Activated naive CD4-positive, alpha-beta T cell treated with anti-CD3 and anti-CD28 coated beads, Interleukin-2, amount 50 U/mL, for 72 hours (primary cell): Measurements from ENCODE around the gene PEX11B. TPM values are rescaled to one million over a fixed set of nuclear protein-coding genes. Genes with fewer than 3 reads are reported as not detected.
"Not testable (repeated sequence)": the region's sequence is repeated elsewhere in the genome, so short reads cannot be mapped to it uniquely, and the experiment has no call there.

Experiments
- ATAC-seq, 2 donors: fragments of 150-1000 bp; cut with Tn5 transposase; 2 replicates each; pipeline ENCODE4 v1.10.0; 2021; ENCODE audit warnings: mild to moderate bottlenecking in 2 of 2, moderate library complexity in 2 of 2
- DNase-seq, 2 donors: peaks; one replicate each; pipeline ENCODE4 v3.0.0; 2021 to 2022; ENCODE audit warnings: low spot score in 2 of 2
- H3K27ac Mint-ChIP-seq, 2 donors: one replicate each; pipeline ENCODE4 v1.8.0; 2022; ENCODE audit warnings: mild to moderate bottlenecking in 2 of 2, mixed read lengths in 2 of 2
- H3K36me3 Mint-ChIP-seq, 2 donors: one replicate each; pipeline ENCODE4 v1.8.0; 2022; ENCODE audit warnings: mixed read lengths in 2 of 2
- H3K9me3 Mint-ChIP-seq, 2 donors: one replicate each; pipeline ENCODE4 v1.8.0; 2022; ENCODE audit warnings: mixed read lengths in 2 of 2
- total RNA-seq, 2 donors: library from RNA; stranded (reverse); gene quantifications; one replicate each; pipeline ENCODE4 v1.2.3, GENCODE V29; 2022

The PEX11B gene
- total RNA-seq, 2 donors from 2014 or later = 17.9 to 36.1 TPM

DNA sequence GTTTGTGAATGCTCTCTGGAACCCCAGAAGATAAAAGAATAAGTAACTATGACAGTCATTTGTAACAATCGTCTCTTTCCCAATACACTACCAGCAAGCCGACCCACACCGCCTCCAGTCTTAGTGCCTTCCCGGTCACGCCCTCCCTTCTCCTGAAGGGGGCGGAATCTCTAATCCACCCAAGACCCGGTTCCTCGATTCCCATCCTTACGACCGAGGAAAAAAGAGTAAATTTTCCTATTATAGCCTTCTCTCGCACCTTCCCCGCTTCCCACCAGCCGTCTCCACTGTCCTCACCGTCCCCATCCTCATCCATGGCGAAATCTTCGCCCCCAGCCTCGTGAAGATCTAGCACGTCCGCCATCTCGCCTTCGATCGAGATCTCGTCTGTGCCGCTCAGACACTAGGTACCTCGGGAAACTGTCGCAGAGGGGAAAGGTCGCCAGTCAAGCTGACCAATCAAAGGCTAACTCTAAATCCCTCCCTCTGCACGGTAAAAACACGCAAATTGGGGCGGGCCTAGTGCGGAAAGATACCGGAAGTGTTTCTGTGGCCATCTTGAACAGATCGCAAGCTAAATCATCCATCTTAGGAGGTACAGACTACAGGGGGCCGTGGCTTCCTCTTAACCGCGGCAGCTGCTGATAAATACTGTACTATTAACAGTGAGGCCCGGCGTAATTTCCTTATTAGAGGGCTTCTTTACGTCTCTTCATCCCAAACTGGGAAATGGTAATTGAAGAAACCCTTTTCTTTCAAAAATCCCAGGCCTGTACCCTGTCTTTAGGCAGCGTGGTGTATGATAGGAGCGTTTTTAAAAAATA, 8.8 kb upstream of the PEX11B start, which contains the start of gene RBM8A:
TSS of gene RBM8A (minus strand) at position 422 of the 824 bp plus-strand sequence. CDS start at position 364, 58 bp downstream.
- DNase-seq = peak; percentile 89 to 93
- Mint-ChIP-seq H3K36me3 (peaks cover 0 to 13% of the 10 kb centered on the region in 2 donors), H3K27ac (peak within 1 kb of the TSS in 1 of 2 donors; percentile 92), H3K9me3 (no peaks in the 10 kb centered on the region)
- ATAC-seq = peak; percentile 95 to 97

DNA sequence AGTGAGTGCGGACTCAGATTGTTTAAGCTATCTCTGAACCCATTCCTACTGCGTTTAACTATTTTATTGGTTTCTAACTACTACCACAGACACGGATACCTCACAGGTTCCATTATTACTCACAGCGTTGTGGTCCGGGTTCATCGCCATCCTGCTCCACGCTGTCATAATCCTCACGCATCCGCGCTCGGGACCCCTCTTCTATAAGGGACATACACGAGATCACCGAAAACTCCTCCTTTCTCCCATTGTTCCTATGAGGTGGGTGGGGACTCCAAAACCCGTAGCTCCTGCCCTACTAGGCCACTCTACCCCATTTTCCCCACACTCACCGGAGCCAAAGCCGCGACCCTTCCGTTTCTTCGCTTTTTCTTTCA, 8.2 kb upstream of the PEX11B start:
- peaks cover 0 to 13% of the 10 kb centered on the region in 2 donors for H3K36me3 Mint-ChIP-seq
- no peaks in the 10 kb centered on the region for H3K9me3 Mint-ChIP-seq
- no peak overlapping the region for H3K27ac Mint-ChIP-seq
- DNase-seq (peak; percentile 47 to 68), ATAC-seq (peak; percentile 61 to 72)

DNA sequence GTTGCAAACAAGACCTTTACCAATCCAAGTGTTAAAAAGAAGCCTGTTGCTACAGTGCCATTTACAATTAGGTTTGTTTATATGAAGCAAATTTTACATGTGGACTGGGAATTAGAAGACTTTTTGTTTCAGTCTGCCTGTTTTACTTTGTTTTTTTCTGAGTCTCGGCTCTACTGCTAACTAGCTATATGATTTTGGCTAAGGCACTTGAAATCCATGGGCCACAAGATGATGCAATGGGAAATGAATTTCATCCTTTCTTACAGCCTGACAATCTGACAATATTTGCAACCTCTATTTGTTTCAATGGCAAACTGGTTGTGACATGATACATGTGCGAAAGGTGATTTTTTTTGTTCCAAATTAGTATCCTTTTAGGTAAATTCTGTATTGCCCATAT, 3.7 kb upstream of the PEX11B start:
- H3K9me3 Mint-ChIP-seq = no peaks in the 10 kb centered on the region
- peaks cover 7 to 11% of the 10 kb centered on the region in 2 donors for H3K36me3 Mint-ChIP-seq
- DNase-seq = no peak
- ATAC-seq = no peak
- no peak overlapping the region for H3K27ac Mint-ChIP-seq

DNA sequence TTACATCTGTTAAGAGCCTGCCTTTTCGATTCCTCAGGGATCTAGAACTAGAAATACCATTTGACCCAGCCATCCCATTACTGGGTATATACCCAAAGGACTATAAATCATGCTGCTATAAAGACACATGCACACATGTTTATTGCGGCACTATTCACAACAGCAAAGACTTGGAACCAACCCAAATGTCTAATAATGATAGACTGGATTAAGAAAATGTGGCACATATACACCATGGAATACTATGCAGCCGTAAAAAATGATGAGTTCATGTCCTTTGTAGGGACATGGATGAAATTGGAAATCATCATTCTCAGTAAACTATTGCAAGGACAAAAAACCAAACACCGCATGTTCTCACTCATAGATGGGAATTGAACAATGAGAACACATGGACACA, 1.8 kb upstream of the PEX11B start:
- not testable (repeated sequence) for DNase-seq, ATAC-seq, H3K9me3 Mint-ChIP-seq
- peaks cover 16 to 22% of the 10 kb centered on the region in 2 donors for H3K36me3 Mint-ChIP-seq
- peak overlapping the region; percentile 46 to 90 for H3K27ac Mint-ChIP-seq

DNA sequence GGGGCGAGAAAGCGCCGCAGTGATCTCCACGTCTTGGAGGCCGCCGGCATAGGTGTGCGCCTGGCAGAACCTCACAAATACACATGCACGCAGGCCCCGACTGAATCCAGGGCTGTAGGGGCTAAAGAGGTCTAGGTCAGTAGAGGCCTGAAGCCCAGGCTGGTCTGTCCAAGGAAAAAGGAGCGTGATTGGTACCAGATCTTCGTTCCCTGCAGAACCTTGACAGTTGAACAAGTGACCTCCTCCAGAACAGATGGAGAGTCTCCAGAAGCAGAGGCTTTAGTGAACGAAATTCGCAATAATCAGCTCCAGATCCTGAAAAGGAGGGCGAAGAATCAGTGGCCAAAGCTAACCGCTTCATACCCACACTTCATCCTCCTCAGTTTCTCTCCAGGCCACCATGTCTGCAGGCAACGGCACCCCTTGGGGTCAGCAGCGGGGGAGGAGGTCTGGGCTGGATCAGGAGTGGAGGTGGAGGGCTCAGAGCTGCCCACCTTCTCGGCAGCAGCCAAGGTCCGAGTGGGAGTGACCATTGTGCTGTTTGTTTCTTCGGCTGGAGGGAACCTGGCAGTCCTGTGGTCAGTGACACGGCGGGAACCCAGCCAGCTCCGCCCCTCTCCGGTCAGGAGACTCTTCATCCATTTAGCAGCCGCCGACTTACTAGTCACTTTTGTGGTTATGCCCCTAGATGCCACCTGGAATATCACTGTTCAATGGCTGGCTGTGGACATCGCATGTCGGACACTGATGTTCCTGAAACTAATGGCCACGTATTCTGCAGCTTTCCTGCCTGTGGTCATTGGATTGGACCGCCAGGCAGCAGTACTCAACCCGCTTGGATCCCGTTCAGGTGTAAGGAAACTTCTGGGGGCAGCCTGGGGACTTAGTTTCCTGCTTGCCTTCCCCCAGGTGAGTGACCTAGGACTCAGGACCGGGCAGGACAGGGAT, 749 bp upstream of the PEX11B start:
- H3K27ac Mint-ChIP-seq = peak overlapping the region; percentile 90 to 97
- peaks cover 16 to 22% of the 10 kb centered on the region in 2 donors for H3K36me3 Mint-ChIP-seq
- peak; percentile 34 to 41 for ATAC-seq
- no peaks in the 10 kb centered on the region for H3K9me3 Mint-ChIP-seq
- peak in 1 of 2 donors; percentile 68 for DNase-seq

DNA sequence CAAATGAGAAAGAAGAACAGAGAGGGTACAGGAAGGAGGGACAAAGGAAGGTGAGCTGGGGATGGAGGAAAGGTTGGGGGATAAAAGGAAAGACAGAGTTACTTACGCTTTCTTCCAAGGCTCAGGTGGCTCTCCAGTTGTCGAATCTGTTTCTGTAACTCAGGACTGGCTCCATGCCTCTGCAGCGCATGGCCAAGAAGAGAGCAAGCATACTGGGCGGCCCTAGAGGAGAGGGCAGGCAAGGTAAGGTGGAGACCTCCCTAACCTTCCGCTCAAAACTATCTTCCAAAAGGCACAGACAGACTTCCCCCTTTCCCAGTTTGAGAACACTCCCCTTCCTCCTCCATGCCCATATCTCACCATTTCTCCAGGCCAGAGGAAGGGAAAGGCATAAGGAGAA, 922 bp downstream of the PEX11B start:
- Mint-ChIP-seq H3K36me3 (peaks cover 15 to 16% of the 10 kb centered on the region in 2 donors), H3K27ac (peak overlapping the region; percentile 90)

DNA sequence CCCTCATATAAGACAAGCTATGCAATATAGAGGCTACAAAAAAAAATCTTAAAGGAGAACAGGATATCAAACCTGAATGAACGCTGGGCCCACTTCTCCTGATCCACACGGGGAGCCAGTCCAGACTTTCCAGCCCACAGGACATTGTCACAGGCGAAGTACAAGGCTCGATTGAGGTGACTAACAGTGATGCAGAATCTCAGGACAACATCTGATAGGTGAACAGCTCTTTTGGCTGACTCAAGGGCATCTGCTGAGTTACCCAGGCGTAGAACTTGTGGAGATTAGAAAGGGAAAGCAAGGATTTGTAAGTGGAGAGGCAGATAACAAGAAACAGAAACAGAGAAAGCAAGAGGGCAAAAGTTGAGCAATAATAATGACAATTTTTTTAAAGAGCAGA, 1.8 kb downstream of the PEX11B start:
- DNase-seq (no peak), ATAC-seq (no peak)
- peak overlapping the region in 1 of 2 donors; percentile 90 for H3K27ac Mint-ChIP-seq
- no peaks in the 10 kb centered on the region for H3K9me3 Mint-ChIP-seq
- H3K36me3 Mint-ChIP-seq = peaks cover 15 to 16% of the 10 kb centered on the region in 2 donors

More for the DNA sequence above, 922 bp downstream of the PEX11B start:
- H3K9me3 Mint-ChIP-seq = no peaks in the 10 kb centered on the region
- DNase-seq = no peak
- ATAC-seq = no peak

DNA sequence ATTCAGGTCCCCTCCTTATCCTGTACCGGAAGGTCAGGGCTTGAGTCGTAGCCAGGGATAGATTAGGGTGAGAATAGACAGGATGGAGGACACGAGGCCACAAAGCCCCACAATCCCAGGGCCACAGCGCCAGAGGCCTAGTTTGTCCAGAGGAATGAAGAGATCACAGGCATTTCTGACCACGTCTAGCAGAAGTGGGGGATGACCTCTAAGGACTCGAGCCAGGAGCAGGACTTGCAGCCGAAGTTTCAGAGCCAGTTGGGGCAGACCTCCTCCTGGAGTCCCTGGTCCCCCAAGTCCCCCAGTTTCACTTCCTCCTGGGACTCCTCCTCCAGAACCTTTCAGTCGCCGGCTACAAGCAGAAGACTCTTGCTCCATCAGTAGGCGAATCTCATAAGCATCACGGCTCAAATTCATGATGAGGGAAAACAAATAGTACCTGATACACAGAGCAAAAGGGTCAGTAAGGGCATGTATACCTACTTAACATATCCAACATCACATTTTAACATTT, 6.3 kb downstream of the PEX11B start:
- ATAC-seq (no peak), DNase-seq (peak in 1 of 2 donors; percentile 44)
- peaks cover 5 to 15% of the 10 kb centered on the region in 2 donors for H3K36me3 Mint-ChIP-seq
- H3K27ac Mint-ChIP-seq = peak overlapping the region in 1 of 2 donors; percentile 50
- no peaks in the 10 kb centered on the region for H3K9me3 Mint-ChIP-seq

DNA sequence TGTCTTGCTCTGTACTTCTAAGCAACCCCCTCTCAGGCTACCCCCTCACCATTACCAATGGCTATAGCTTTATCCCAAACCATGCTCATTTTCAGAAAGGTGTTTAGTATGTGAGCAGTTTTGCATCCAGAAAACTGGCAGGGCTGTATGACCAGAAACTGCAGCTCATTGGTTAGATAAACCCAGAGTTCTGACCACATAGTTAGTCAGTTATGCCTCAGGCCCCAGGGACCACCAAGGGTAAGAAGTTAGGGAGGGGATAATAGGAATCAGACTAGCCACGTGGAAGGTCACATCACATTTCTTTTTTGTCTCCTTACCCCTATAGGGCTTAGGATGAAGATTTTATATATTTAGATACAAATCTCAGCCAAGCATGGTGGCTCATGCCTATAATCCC, 9.9 kb downstream of the PEX11B start:
- peak in 1 of 2 donors; percentile 0 for DNase-seq
- Mint-ChIP-seq H3K27ac (peak overlapping the region in 1 of 2 donors; percentile 13), H3K36me3 (no peaks in the 10 kb centered on the region), H3K9me3 (no peaks in the 10 kb centered on the region)
- no peak for ATAC-seq

DNA sequence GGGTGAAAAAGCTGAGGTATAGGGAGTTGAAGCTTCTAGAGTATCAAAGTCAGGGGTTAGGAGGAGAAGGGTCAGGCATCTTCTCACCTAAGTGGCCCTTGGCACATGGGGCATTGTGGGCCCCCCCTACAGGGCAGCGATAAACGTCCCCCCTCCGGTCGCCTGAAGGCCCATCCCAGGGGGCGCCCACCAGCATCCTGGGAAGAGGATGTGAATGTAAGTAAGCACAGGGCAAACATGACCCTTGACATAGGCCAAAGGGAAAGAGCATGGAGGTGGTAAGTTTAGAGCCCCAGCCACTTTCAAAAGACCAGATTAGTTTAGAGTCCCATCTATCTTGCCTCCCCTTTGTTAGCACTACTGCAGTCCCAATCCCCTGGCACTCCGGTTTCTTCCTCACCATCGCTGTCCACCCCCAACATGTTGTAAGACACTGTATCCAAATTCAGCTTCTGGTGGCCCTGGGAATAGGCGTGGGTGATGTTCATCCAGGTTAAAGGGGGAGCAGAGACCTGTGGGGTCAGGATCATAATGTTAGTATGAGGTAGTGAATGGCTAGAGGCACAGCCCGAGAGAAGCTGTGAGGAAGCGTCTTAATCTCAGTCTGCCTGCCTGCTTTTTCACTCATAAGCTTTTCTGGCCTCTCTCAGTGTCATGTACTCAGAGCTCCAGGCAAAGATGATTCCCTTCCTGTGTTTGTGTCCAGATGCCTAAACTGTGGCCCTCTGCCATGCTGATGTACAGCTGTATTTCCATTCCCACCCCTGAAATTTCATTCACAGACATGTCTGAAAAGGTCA, 11.4 kb downstream of the PEX11B start:
- H3K27ac Mint-ChIP-seq = no peak overlapping the region
- no peaks in the 10 kb centered on the region for H3K9me3 Mint-ChIP-seq
- no peaks in the 10 kb centered on the region for H3K36me3 Mint-ChIP-seq
- ATAC-seq = no peak
- DNase-seq = peak in 1 of 2 donors; percentile 45

DNA sequence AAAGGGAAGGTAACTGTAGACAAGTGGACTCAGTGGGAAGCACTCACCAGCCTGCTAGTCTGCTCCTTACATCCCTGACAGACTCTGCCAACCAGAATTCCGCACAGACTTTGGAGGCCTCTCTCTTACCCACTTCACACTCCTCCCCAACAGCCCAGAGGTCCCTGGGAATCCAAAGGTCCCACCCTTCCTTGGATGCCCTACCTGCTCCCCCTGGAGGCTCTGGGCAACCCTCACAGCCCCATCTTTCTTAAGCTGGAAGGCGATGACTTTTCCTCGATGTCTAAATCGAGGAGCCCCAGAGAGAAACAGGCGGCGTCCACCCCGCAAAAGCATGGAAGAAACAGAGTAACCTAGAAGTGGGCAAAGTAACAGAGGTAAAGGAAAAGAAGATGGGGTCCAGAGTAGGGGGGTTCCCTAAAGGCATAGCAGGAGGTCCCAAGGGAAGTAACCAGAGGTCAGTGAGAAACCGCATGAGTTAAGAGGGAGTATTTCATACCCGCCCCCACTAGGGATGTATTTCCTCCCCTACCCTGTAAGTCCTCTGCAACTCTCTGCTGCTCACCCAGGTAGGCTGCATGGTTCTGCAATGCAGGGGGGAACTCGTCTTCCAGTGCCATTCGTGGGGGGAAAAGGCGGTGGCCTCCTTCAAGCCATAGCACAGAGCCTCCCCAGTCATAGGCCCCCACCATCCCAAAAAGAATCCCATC, 17.1 kb downstream of the PEX11B start:
- no peak for ATAC-seq
- Mint-ChIP-seq H3K27ac (no peak overlapping the region), H3K36me3 (no peaks in the 10 kb centered on the region), H3K9me3 (no peaks in the 10 kb centered on the region)
- peak in 1 of 2 donors; percentile 6 for DNase-seq

DNA sequence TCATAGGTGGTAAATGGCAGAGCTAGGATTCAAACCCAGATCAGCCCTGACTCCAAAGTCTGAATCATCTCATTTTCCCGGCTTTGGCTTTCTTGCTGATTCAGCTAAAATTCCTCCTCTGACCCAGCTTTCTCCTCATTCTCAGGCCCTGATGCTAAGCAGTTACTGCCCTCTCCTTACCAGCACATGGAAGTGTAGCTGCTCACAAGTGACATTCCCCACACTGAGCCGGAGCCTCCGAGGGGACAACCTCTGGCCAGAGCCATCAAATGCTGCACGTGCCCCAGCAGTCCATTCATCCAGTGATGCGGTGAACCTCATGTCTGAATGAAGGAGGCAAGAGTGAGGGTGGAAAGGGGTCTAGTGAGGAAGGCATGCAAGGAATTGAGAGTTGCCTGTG, 19.8 kb downstream of the PEX11B start:
- ATAC-seq (no peak), DNase-seq (peak in 1 of 2 donors; percentile 30)
- Mint-ChIP-seq H3K27ac (no peak overlapping the region), H3K9me3 (no peaks in the 10 kb centered on the region), H3K36me3 (no peaks in the 10 kb centered on the region)

DNA sequence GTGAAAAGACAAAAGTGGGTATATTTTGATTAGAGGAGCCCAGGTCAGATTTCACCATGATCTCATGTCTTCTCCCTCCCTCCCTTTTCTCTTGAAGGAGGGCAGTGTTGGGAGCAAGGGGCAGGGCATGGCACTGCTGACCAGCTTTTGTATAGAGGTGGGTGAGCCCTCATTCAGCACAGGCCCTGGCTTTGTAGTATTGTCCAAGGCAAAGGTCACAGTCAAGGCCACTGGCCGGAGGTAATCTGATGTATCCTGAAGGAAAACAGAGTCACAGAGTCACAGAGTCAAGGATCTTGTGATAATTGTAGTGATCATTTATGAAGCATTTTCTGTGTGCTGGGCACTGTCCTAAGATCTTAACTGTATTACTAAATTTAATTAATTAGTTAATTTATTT, 20.5 kb downstream of the PEX11B start:
- no peak overlapping the region for H3K27ac Mint-ChIP-seq
- H3K36me3 Mint-ChIP-seq = no peaks in the 10 kb centered on the region
- no peaks in the 10 kb centered on the region for H3K9me3 Mint-ChIP-seq
- DNase-seq (no peak), ATAC-seq (no peak)

DNA sequence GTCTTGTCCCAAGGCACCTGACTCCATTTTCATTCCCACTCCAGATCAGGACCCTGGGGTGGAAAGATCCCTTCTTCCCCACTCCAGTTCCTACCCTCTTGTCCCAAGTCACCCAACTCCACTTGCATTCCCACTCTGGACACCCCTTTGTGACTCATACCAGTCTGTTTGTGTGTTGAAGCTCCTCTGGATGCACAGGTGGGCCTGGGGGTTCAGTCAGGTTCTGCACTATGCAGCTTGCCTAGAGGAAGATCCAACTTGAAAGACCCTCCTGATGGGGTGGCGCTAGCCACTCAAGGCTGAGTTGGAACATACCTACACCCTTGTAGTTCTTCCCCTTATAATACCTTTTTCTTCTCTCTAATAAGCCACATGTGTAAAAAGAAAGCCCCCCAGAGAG, 23.0 kb downstream of the PEX11B start:
- ATAC-seq (no peak), DNase-seq (peak in 1 of 2 donors; percentile 20)
- Mint-ChIP-seq H3K27ac (no peak overlapping the region), H3K36me3 (no peaks in the 10 kb centered on the region), H3K9me3 (no peaks in the 10 kb centered on the region)

DNA sequence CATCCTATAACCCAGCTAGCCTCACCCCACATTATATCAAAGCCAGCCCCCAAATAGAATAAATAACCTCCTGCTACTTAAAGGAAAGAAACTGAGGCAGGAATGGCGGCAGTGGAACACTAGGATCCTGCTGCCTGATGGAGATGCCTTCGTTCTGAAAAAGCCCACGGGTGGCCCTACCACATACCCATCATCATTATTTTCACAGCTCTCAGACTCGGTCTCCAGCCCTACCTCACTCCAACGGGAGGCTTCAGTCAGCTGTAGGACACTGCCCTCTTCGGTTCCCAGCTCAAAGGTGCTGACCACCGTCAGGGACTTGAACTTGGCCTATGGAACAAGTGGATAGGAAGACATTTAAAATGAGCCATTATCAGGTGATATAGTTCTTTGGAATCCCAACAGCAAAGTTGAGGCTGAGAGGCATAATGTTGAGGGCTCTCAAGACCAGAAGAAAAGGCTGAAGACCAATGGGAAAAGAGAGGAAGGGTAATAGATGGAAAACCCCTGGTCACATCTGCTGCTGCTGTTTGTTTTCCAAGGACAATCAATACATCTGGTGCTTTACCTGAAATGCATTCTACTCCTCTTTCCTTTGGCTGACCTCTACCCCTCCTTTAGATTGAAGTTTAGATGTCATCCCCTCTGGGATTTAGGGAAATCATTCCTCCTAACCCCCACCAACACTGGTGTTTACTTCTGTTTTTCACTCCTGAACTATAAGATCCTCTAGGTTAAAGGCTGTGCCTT, 25.0 kb downstream of the PEX11B start:
- H3K27ac Mint-ChIP-seq = no peak overlapping the region
- H3K36me3 Mint-ChIP-seq = no peaks in the 10 kb centered on the region
- DNase-seq (no peak), ATAC-seq (no peak)
- H3K9me3 Mint-ChIP-seq = no peaks in the 10 kb centered on the region
